ENCODE data around the gene ZNF692. TPM values are rescaled to one million over a fixed set of nuclear protein-coding genes. Genes with fewer than 3 reads are reported as not detected.
"Not testable (repeated sequence)": the region's sequence is repeated elsewhere in the genome, so short reads cannot be mapped to it uniquely, and the experiment has no call there.

ZNF692 gene
- total RNA-seq, 1 donor from 2014 or later = 37.8 TPM

GRCh38 chr1:248834343-248834940, 24.4 kb downstream of the ZNF692 start:
- Histone ChIP-seq H3K4me2 (no peak overlapping the region), H3K27me3 (peaks cover 25% of the 10 kb centered on the region), H3K9me3 (ENCODE audit: low read depth) (no peaks in the 10 kb centered on the region), H3K27ac (no peak overlapping the region), H4K20me1 (ENCODE audit: low read depth) (no peaks in the 10 kb centered on the region), H3K9ac (no peak overlapping the region), H3K36me3 (no peaks in the 10 kb centered on the region), H3K4me3 (no peak overlapping the region), H3K4me1 (peaks cover 7% of the 10 kb centered on the region), H3F3A (ENCODE audit: low read depth) (peaks cover 12% of the 10 kb centered on the region), H2AFZ (replicated peaks) (no peak overlapping the region), H3K79me2 (ENCODE audit: low read depth) (peaks cover 2% of the 10 kb centered on the region)
- Mint-ChIP-seq H3K27ac (no peak overlapping the region), H3K27me3 (ENCODE audit: insufficient read depth, low read depth) (peaks cover 2% of the 10 kb centered on the region), H3K4me1 (peaks cover 9% of the 10 kb centered on the region), H3K36me3 (no peaks in the 10 kb centered on the region), H3K4me3 (no peak overlapping the region), H3K9me3 (peaks cover 5% of the 10 kb centered on the region)
- no peak for TF ChIP-seq EZH2 (IDR thresholded peaks at IDR 0.05)
- no peak for TF ChIP-seq CTCF (IDR thresholded peaks at IDR 0.05)
- DNase-seq (ENCODE audit: low spot score) = no peak

GRCh38 chr1:248831842-248832241, 27.0 kb downstream of the ZNF692 start:
- peaks cover 25% of the 10 kb centered on the region for H3K27me3 ChIP-seq
- peaks cover 5% of the 10 kb centered on the region for H3K9me3 Mint-ChIP-seq

GRCh38 chr1:248830718-248831017, 28.2 kb downstream of the ZNF692 start:
- H3K27ac Mint-ChIP-seq; DNase-seq (ENCODE audit: low spot score): not testable (repeated sequence)

More at GRCh38 chr1:248831842-248832241, 27.0 kb downstream of the ZNF692 start:
- Mint-ChIP-seq H3K27ac (no peak overlapping the region), H3K4me1 (peaks cover 10% of the 10 kb centered on the region), H3K27me3 (ENCODE audit: insufficient read depth, low read depth) (peaks cover 2% of the 10 kb centered on the region), H3K4me3 (no peak overlapping the region), H3K36me3 (no peaks in the 10 kb centered on the region)
- H3K9ac ChIP-seq = no peak overlapping the region
- H3K4me1 ChIP-seq = peaks cover 3% of the 10 kb centered on the region
- H3K9me3 ChIP-seq (ENCODE audit: low read depth) = no peaks in the 10 kb centered on the region
- TF ChIP-seq EZH2phosphoT487 (IDR thresholded peaks at IDR 0.05) (no peak), CTCF (IDR thresholded peaks at IDR 0.05) (no peak), EZH2 (IDR thresholded peaks at IDR 0.05) (no peak)
- H2AFZ ChIP-seq (replicated peaks) = no peak overlapping the region
- H3K4me2 ChIP-seq = no peak overlapping the region
- H3K36me3 ChIP-seq = no peaks in the 10 kb centered on the region
- no peaks in the 10 kb centered on the region for H4K20me1 ChIP-seq (ENCODE audit: low read depth)
- no peak for DNase-seq (ENCODE audit: low spot score)
- no peak overlapping the region for H3K27ac ChIP-seq
- H3F3A ChIP-seq (ENCODE audit: low read depth) = peaks cover under 1% of the 10 kb centered on the region
- no peaks in the 10 kb centered on the region for H3K79me2 ChIP-seq (ENCODE audit: low read depth)
- no peak overlapping the region for H3K4me3 ChIP-seq

GRCh38 chr1:248828845-248829244, 30.0 kb downstream of the ZNF692 start:
- Mint-ChIP-seq H3K4me1 (peaks cover 27% of the 10 kb centered on the region), H3K36me3 (peaks cover 6% of the 10 kb centered on the region), H3K27ac (no peak overlapping the region), H3K9me3 (peaks cover 5% of the 10 kb centered on the region), H3K4me3 (no peak overlapping the region), H3K27me3 (ENCODE audit: insufficient read depth, low read depth) (peaks cover 2% of the 10 kb centered on the region)
- H2AFZ ChIP-seq (replicated peaks) = no peak overlapping the region
- DNase-seq (ENCODE audit: low spot score) = no peak
- no peak overlapping the region for H3K27ac ChIP-seq
- H3K9me3 ChIP-seq (ENCODE audit: low read depth) = no peaks in the 10 kb centered on the region
- peaks cover 14% of the 10 kb centered on the region for H3K4me1 ChIP-seq
- peaks cover 6% of the 10 kb centered on the region for H3K27me3 ChIP-seq
- H3K9ac ChIP-seq = no peak overlapping the region
- no peak overlapping the region for H3K4me3 ChIP-seq
- no peaks in the 10 kb centered on the region for H4K20me1 ChIP-seq (ENCODE audit: low read depth)
- H3F3A ChIP-seq (ENCODE audit: low read depth) = peaks cover 7% of the 10 kb centered on the region
- H3K79me2 ChIP-seq (ENCODE audit: low read depth) = peaks cover 18% of the 10 kb centered on the region
- H3K4me2 ChIP-seq = no peak overlapping the region
- TF ChIP-seq EZH2phosphoT487 (IDR thresholded peaks at IDR 0.05) (no peak), CTCF (IDR thresholded peaks at IDR 0.05) (no peak), EZH2 (IDR thresholded peaks at IDR 0.05) (no peak)
- H3K36me3 ChIP-seq = no peaks in the 10 kb centered on the region

More at GRCh38 chr1:248830718-248831017, 28.2 kb downstream of the ZNF692 start:
- not testable (repeated sequence) for H2AFZ ChIP-seq (replicated peaks); H4K20me1 ChIP-seq (ENCODE audit: low read depth); H3K27me3 Mint-ChIP-seq (ENCODE audit: insufficient read depth, low read depth); H3K9ac ChIP-seq; H3K27ac ChIP-seq; H3K79me2 ChIP-seq (ENCODE audit: low read depth); H3K4me3 Mint-ChIP-seq; H3K4me2 ChIP-seq; H3F3A ChIP-seq (ENCODE audit: low read depth); H3K9me3 ChIP-seq (ENCODE audit: low read depth); H3K36me3 Mint-ChIP-seq; H3K4me1 ChIP-seq; H3K9me3 Mint-ChIP-seq; H3K36me3 ChIP-seq; H3K4me3 ChIP-seq
- H3K4me1 Mint-ChIP-seq = peaks cover 13% of the 10 kb centered on the region
- H3K27me3 ChIP-seq = peaks cover 20% of the 10 kb centered on the region

All from neural progenitor cell (in vitro differentiated cells).